ENCODE measurements around the gene KIF1B.

KIF1B gene

DNA sequence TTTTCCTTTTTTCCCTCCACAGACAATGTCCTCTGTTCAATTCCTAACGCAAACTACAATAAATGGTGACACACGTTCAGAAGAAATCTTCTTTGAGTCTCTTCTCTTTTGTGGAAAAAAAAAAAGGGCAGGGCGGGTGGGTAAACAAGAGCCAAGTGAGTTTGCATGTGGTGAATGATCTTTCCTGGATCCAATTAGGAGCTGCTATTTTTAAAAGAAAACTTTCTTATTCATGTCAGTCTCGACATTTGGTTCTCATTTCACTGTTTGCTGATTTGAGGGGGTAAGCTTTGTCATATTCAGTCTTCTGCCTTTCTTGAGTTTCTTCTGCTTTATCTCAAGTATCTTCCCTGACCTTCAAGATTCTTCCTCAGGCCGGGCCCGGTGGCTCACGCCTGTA is 29.2 kb upstream of the KIF1B start:
- Histone ChIP-seq H3K27me3 (ENCODE audit: insufficient read depth, low read length) (no peaks in the 10 kb centered on the region), H3K9me2 (ENCODE audit: low read depth, low read length) (no peaks in the 10 kb centered on the region), H4K20me1 (ENCODE audit: insufficient read depth, low read length) (no peaks in the 10 kb centered on the region), H3K9ac (ENCODE audit: low read length) (no peak overlapping the region), H3K4me3 (ENCODE audit: low read depth, low read length, poor library complexity, severe bottlenecking) (no peak overlapping the region), H3K27ac (ENCODE audit: low read depth, low read length, poor library complexity, severe bottlenecking) (no peak overlapping the region), H3K4me2 (ENCODE audit: low read length) (no peak overlapping the region), H3K9me3 (ENCODE audit: low read length) (no peaks in the 10 kb centered on the region), H2AFZ (ENCODE audit: low read length) (no peak overlapping the region), H3K79me2 (ENCODE audit: insufficient read depth, low read length) (no peaks in the 10 kb centered on the region), H3K4me1 (ENCODE audit: insufficient read depth, low read length, severe bottlenecking) (no peaks in the 10 kb centered on the region), H3K36me3 (ENCODE audit: insufficient read depth, low read length) (peaks cover 22% of the 10 kb centered on the region), H3F3A (ENCODE audit: insufficient read depth, low read length) (no peaks in the 10 kb centered on the region)
- TF ChIP-seq, protein P1, sequence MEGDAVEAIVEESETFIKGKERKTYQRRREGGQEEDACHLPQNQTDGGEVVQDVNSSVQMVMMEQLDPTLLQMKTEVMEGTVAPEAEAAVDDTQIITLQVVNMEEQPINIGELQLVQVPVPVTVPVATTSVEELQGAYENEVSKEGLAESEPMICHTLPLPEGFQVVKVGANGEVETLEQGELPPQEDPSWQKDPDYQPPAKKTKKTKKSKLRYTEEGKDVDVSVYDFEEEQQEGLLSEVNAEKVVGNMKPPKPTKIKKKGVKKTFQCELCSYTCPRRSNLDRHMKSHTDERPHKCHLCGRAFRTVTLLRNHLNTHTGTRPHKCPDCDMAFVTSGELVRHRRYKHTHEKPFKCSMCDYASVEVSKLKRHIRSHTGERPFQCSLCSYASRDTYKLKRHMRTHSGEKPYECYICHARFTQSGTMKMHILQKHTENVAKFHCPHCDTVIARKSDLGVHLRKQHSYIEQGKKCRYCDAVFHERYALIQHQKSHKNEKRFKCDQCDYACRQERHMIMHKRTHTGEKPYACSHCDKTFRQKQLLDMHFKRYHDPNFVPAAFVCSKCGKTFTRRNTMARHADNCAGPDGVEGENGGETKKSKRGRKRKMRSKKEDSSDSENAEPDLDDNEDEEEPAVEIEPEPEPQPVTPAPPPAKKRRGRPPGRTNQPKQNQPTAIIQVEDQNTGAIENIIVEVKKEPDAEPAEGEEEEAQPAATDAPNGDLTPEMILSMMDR (IDR thresholded peaks at IDR 0.05; ENCODE audit: low read length), result no peak
- no peak for TF ChIP-seq EZH2 (IDR thresholded peaks at IDR 0.05; ENCODE audit: borderline replicate concordance, low read length)

DNA sequence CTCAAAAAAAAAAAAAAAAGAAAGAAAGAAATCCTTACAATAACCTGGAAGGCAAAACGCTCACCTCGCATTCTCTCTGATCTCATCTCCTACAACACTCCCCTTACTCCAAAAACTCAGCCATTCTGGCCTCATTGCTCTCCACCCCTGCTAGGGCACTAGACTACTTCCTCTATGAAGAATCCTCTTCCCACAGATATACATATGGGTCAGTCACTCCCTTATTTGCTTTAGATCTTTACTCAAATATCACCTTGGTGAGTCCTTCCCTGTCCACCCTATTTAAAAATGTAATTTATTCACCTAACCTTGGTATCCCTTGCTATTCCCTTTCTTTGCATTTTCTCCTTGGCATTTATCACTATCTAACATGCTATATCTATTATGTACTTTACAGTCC is 24.6 kb upstream of the KIF1B start:
- no peaks in the 10 kb centered on the region for H4K20me1 ChIP-seq (ENCODE audit: insufficient read depth, low read length)
- H3K27ac ChIP-seq (ENCODE audit: low read depth, low read length, poor library complexity, severe bottlenecking), result no peak overlapping the region
- H2AFZ ChIP-seq (ENCODE audit: low read length), result no peak overlapping the region
- peaks cover 6% of the 10 kb centered on the region for H3K4me1 ChIP-seq (ENCODE audit: insufficient read depth, low read length, severe bottlenecking)
- H3K4me2 ChIP-seq (ENCODE audit: low read length), result no peak overlapping the region
- H3K36me3 ChIP-seq (ENCODE audit: insufficient read depth, low read length), result no peaks in the 10 kb centered on the region
- no peaks in the 10 kb centered on the region for H3K79me2 ChIP-seq (ENCODE audit: insufficient read depth, low read length)
- no peaks in the 10 kb centered on the region for H3K9me2 ChIP-seq (ENCODE audit: low read depth, low read length)
- TF ChIP-seq EZH2 (IDR thresholded peaks at IDR 0.05; ENCODE audit: borderline replicate concordance, low read length), result no peak
- TF ChIP-seq, protein P1 (IDR thresholded peaks at IDR 0.05; ENCODE audit: low read length), result no peak
- H3K4me3 ChIP-seq (ENCODE audit: low read depth, low read length, poor library complexity, severe bottlenecking), result no peak overlapping the region
- H3K9me3 ChIP-seq (ENCODE audit: low read length), result no peaks in the 10 kb centered on the region
- no peak overlapping the region for H3K9ac ChIP-seq (ENCODE audit: low read length)
- no peaks in the 10 kb centered on the region for H3K27me3 ChIP-seq (ENCODE audit: insufficient read depth, low read length)
- H3F3A ChIP-seq (ENCODE audit: insufficient read depth, low read length), result no peaks in the 10 kb centered on the region

DNA sequence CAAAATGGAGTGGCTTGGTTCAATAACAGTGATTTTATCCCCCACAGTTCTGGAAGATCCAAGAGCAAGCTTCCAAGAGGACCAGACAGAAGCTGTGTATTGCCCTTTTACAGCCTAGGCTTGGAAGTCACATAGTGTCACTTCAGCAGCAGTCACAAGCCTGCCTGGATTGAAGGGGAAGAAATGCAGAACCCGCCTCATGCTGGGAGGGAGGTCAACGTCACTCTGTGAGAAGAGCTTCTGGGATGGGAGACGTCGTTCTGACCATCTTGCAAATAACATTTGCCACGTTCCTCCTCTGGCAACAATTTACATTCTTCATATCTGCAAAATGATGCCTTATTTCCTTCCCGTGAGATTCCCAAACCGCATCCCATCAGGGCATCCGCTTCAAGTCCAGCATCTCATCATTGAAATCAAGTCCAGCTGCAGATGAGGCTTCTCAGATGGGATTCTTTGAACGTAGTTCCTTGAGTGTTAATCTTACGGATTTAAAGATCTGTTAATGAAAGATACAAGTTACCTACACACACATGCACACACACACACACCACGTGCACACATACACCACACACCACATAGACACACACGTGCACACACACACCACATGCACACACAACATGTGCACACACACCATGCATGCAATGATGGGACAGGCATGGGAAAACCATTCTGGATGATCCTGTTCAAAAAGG is 23.9 kb upstream of the KIF1B start:
- TF ChIP-seq, protein P1 (IDR thresholded peaks at IDR 0.05; ENCODE audit: low read length), result no peak
- no peak for TF ChIP-seq EZH2 (IDR thresholded peaks at IDR 0.05; ENCODE audit: borderline replicate concordance, low read length)
- H3K4me3 ChIP-seq (ENCODE audit: low read depth, low read length, poor library complexity, severe bottlenecking), result no peak overlapping the region
- H3K27me3 ChIP-seq (ENCODE audit: insufficient read depth, low read length), result no peaks in the 10 kb centered on the region
- H3K4me2 ChIP-seq (ENCODE audit: low read length), result no peak overlapping the region
- H3K79me2 ChIP-seq (ENCODE audit: insufficient read depth, low read length), result no peaks in the 10 kb centered on the region
- no peaks in the 10 kb centered on the region for H3K36me3 ChIP-seq (ENCODE audit: insufficient read depth, low read length)
- H3K9me3 ChIP-seq (ENCODE audit: low read length), result no peaks in the 10 kb centered on the region
- H4K20me1 ChIP-seq (ENCODE audit: insufficient read depth, low read length), result no peaks in the 10 kb centered on the region
- peaks cover 6% of the 10 kb centered on the region for H3K4me1 ChIP-seq (ENCODE audit: insufficient read depth, low read length, severe bottlenecking)
- H3K9me2 ChIP-seq (ENCODE audit: low read depth, low read length), result no peaks in the 10 kb centered on the region
- no peak overlapping the region for H2AFZ ChIP-seq (ENCODE audit: low read length)
- no peak overlapping the region for H3K9ac ChIP-seq (ENCODE audit: low read length)
- no peak overlapping the region for H3K27ac ChIP-seq (ENCODE audit: low read depth, low read length, poor library complexity, severe bottlenecking)
- H3F3A ChIP-seq (ENCODE audit: insufficient read depth, low read length), result no peaks in the 10 kb centered on the region

All from OCI-LY1 (cell line).